ENCODE data around the gene MPI. TPM values are rescaled to one million over a fixed set of nuclear protein-coding genes. Genes with fewer than 3 reads are reported as not detected.
"Not testable (repeated sequence)": the region's sequence is repeated elsewhere in the genome, so short reads cannot be mapped to it uniquely, and the experiment has no call there.

Gene MPI
- total and polyA plus RNA-seq, 2 experiments from 2014 or later: 18.0 to 74.2 TPM

- Histone ChIP-seq H3K36me3 (ENCODE audit: insufficient read depth) (peaks cover 16% of the 10 kb centered on the region), H4K20me1 (replicated peaks; ENCODE audit: insufficient read depth) (peaks cover 42% of the 10 kb centered on the region), H3K79me2 (replicated peaks; ENCODE audit: insufficient read depth) (peaks cover 75% of the 10 kb centered on the region)
- not testable (repeated sequence) for H3K4me2 ChIP-seq; H3K27ac ChIP-seq (ENCODE audit: low read depth); H3K27me3 ChIP-seq (ENCODE audit: insufficient read depth); H3K27me3 Mint-ChIP-seq (ENCODE audit: insufficient read depth, low read depth, poor library complexity); H3K9me2 ChIP-seq (ENCODE audit: insufficient read depth); H3K4me1 Mint-ChIP-seq; H3K4me3 ChIP-seq; H3K27ac Mint-ChIP-seq; H3K9me3 Mint-ChIP-seq; H3F3A ChIP-seq (replicated peaks; ENCODE audit: low read depth); H3K4me1 ChIP-seq (ENCODE audit: insufficient read depth); H2AFZ ChIP-seq
- TF ChIP-seq, protein P1, sequence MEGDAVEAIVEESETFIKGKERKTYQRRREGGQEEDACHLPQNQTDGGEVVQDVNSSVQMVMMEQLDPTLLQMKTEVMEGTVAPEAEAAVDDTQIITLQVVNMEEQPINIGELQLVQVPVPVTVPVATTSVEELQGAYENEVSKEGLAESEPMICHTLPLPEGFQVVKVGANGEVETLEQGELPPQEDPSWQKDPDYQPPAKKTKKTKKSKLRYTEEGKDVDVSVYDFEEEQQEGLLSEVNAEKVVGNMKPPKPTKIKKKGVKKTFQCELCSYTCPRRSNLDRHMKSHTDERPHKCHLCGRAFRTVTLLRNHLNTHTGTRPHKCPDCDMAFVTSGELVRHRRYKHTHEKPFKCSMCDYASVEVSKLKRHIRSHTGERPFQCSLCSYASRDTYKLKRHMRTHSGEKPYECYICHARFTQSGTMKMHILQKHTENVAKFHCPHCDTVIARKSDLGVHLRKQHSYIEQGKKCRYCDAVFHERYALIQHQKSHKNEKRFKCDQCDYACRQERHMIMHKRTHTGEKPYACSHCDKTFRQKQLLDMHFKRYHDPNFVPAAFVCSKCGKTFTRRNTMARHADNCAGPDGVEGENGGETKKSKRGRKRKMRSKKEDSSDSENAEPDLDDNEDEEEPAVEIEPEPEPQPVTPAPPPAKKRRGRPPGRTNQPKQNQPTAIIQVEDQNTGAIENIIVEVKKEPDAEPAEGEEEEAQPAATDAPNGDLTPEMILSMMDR (conservative IDR thresholded peaks at IDR 0.05; ENCODE audit: low read depth in 2 of 2): peak; percentile 39 to 67
- DNase-seq (ENCODE audit: low spot score) (peak; percentile 84), ATAC-seq (peak; percentile 25)
- peak overlapping the region; percentile 43; the same call in 2 of the 3 replicates for H3K4me3 Mint-ChIP-seq
- peaks cover 37% of the 10 kb centered on the region for H3K36me3 Mint-ChIP-seq (ENCODE audit: low read depth)
These were observed 45.4 kb downstream of the MPI start for GRCh38 chr15:74935193-74935592.

DNA sequence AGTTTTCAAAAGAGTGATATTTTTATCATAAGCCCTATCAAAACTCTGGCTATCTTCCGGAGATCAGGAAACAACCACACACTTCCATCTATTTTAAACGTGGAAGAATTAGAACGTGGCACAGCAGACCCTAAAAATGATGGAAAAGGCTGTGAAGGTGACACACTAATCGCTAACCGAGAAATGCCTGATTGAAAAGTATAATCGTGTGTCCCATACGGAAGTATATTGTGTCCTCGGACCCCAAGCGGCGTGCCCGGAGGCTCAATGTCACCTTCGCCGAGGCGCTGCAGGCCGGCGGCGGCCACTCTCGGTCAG is 47.4 kb downstream of the MPI start:
- Mint-ChIP-seq H3K36me3 (ENCODE audit: low read depth) (peaks cover 21% of the 10 kb centered on the region; the same call in 2 of the 3 replicates), H3K9me3 (no peaks in the 10 kb centered on the region), H3K4me1 (peaks cover 6% of the 10 kb centered on the region; the same call in 2 of the 3 replicates), H3K27me3 (ENCODE audit: insufficient read depth, low read depth, poor library complexity) (peaks cover 10% of the 10 kb centered on the region), H3K4me3 (peak overlapping the region; percentile 98), H3K27ac (peak overlapping the region; percentile 91)
- ATAC-seq (no peak), DNase-seq (ENCODE audit: low spot score) (no peak)
- peak overlapping the region; percentile 98 for H3K4me2 ChIP-seq
- H3K27ac ChIP-seq (ENCODE audit: low read depth): peak overlapping the region; percentile 96
- H3K36me3 ChIP-seq (ENCODE audit: insufficient read depth): peaks cover 3% of the 10 kb centered on the region; the same call in 1 of the 2 replicates
- H3F3A ChIP-seq (replicated peaks; ENCODE audit: low read depth): no peaks in the 10 kb centered on the region; the same call in 1 of the 2 replicates
- H3K4me1 ChIP-seq (ENCODE audit: insufficient read depth): peaks cover 9% of the 10 kb centered on the region
- no peaks in the 10 kb centered on the region for H3K9me2 ChIP-seq (ENCODE audit: insufficient read depth)
- H3K4me3 ChIP-seq: peak overlapping the region; percentile 91
- H2AFZ ChIP-seq: 0 out of 2 replicates have a peak overlapping the region, but pooled peaks have one; percentile 84
- peaks cover 37% of the 10 kb centered on the region for H4K20me1 ChIP-seq (replicated peaks; ENCODE audit: insufficient read depth)
- H3K27me3 ChIP-seq (ENCODE audit: insufficient read depth): no peaks in the 10 kb centered on the region
- peaks cover 55% of the 10 kb centered on the region for H3K79me2 ChIP-seq (replicated peaks; ENCODE audit: insufficient read depth)
- TF ChIP-seq CREB1 (CRISPR knock-in tag; IDR thresholded peaks at IDR 0.05; ENCODE audit: low read depth): no peak
- no peak for TF ChIP-seq ZNF462 (CRISPR knock-in tag; IDR thresholded peaks at IDR 0.05)
- no peak for TF ChIP-seq POLR2AphosphoS5 (IDR thresholded peaks at IDR 0.05; ENCODE audit: low read depth)
- no peak for TF ChIP-seq ZNF114 (CRISPR knock-in tag; IDR thresholded peaks at IDR 0.05)
- TF ChIP-seq, protein P1 (conservative IDR thresholded peaks at IDR 0.05; ENCODE audit: low read depth in 2 of 2): no peak
- TF ChIP-seq EZH2 (IDR thresholded peaks at IDR 0.05; ENCODE audit: low read depth, unreplicated experiment): no peak
- no peak for TF ChIP-seq NANOG (IDR thresholded peaks at IDR 0.05; ENCODE audit: borderline replicate concordance)
- TF ChIP-seq EZH2phosphoT487 (IDR thresholded peaks at IDR 0.05; ENCODE audit: unreplicated experiment): no peak
- TF ChIP-seq, protein P2, sequence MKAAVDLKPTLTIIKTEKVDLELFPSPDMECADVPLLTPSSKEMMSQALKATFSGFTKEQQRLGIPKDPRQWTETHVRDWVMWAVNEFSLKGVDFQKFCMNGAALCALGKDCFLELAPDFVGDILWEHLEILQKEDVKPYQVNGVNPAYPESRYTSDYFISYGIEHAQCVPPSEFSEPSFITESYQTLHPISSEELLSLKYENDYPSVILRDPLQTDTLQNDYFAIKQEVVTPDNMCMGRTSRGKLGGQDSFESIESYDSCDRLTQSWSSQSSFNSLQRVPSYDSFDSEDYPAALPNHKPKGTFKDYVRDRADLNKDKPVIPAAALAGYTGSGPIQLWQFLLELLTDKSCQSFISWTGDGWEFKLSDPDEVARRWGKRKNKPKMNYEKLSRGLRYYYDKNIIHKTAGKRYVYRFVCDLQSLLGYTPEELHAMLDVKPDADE (IDR thresholded peaks at IDR 0.05): no peak
- TF ChIP-seq ZNF331 (CRISPR knock-in tag; IDR thresholded peaks at IDR 0.05; ENCODE audit: low read depth): no peak

Data from GM23338 (cell line).